RPMI7951 (cell line): ENCODE results near the gene SGF29. TPM values are rescaled to one million over a fixed set of nuclear protein-coding genes. Genes with fewer than 3 reads are reported as not detected.
A peak's percentile ranks its signal among the peaks of the same experiment; 100 is the strongest.
"Not testable (repeated sequence)": the region's sequence is repeated elsewhere in the genome, so short reads cannot be mapped to it uniquely, and the experiment has no call there.

ENCODE experiments used
- DNase-seq: peaks from one replicate; pipeline ENCODE4 v3.0.0-alpha.2; 2012; ENCODE audit warnings: low read depth
- total RNA-seq: library from RNA; depleted of rRNA; stranded (reverse); fragments of >200 nt; shearing (Covaris generic); gene quantifications from 2 replicates; pipeline ENCODE4 v1.2.3, GENCODE V29; 2014; rRNA removed

SGF29 gene
- total RNA-seq = 11.9 and 12.1 TPM in 2 replicates

- peak; percentile 88 for DNase-seq
Observed at GRCh38 chr16:28553776-28554633, at the start of gene SGF29. SGF29 (plus strand) TSS chr16:28553920; CDS start chr16:28581070, 27,150 bp downstream.

GRCh38 chr16:28504707-28505404 is 48.9 kb upstream of the SGF29 start:
- no peak for DNase-seq

GRCh38 chr16:28505489-28506137 is 48.1 kb upstream of the SGF29 start:
- no peak for DNase-seq

DNA sequence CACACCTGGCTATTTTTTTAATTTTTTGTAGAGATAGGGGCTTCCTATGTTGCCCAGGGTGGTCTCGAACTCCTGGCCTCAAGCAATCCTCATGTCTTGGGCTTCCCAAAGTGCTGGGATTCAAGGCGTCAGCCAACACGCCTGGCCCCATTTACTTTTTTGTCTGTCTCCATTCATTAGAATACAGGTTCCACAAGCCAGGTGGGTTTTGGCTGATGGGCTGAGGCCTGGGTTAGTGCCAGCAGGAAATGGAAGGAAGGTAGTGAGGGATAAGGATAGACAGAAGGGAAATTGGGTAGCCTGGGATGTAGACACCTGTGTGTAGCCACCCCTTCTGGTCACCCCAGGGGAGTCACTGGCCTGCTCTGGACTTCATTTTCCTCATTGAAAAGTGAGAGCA is 42.7 kb upstream of the SGF29 start:
- no peak for DNase-seq

- DNase-seq = no peak
Observed at GRCh38 chr16:28511801-28512789, 41.6 kb upstream of the SGF29 start.

GRCh38 chr16:28513484-28514181 is 40.1 kb upstream of the SGF29 start:
- no peak for DNase-seq

DNA sequence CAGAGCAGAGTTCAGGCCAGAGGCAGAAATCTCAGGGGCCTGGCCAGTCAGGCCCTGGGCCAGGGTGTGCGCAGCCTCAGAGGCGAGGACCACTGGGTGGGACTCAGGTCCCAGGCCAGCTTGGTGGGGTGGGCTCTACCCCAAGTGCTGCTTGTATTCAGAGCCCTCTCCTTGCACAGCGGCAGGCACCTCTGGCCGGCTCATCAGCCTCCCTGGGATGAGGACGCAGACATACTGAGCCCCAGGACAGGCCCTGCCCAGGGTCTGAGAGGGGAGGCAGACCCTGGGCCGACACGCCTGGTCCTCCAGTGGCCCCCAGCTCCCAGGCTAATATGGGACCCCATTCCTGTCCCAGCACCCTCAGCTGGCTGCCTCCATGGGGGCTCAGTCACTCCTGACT is 39.5 kb upstream of the SGF29 start:
- no peak for DNase-seq

DNA sequence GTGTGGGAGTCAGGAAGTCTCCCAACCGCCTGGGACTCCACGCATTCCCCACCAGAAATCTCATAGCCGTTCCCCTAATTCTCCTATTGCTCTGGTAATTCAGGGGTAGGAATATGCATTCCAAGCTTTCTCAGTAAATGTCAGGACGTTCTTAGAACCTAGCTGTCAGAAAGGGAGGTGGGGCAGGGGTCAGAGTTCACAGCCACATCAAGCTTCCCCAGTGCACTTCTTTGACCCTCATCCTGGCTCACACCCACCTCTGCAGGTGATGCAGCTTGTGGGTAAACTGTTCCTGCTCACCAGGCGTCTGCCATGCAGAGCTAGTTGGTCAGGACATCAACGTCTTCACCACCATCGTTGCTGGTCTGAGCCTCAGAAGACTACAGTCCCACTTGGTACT is 33.0 kb upstream of the SGF29 start:
- no peak for DNase-seq

DNA sequence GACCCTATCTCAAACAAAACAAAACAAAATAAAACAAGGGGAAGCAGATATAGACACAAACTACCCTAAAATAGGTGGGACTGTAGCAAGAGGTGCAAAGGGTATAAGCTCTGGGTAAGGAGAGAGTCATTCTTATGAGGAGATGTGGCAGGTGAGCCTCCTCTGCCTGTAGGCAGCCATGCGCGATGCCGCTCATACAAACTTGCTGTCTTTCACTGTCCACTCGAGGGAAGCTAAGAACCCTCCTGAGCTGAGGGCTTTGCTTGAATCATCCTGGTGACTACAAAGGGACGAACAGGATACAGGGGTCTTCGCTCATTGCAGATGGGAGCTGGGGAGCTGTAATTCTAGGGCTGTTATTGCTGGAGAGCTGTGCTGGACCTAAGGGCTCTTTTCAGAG is 32.3 kb upstream of the SGF29 start:
- DNase-seq = no peak

- DNase-seq = no peak
Observed at GRCh38 chr16:28522792-28523191, 30.9 kb upstream of the SGF29 start.

DNA sequence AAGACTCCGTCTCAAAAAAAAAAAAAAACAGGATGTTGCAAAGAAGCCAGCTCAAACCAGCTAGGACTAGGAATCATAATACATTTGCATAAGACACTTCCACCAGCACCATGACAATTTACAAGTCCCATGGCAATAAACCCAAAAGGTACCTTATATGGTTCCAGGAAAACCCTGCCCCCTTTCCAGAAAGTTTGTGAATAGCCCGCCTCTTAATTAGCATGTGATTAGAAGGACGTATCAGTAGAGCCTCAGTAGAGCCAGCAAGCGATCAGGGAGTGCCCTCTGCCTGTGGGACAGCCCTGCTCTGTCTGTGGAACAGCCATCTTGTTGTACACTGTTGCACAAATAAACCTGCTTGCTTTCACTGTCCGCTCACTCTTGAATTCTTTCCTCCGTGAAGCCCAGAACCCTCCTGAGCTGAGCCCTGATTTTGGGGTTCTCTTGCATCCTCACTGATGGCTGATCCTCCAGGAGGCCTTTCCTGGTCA is 29.0 kb upstream of the SGF29 start:
- no peak for DNase-seq

DNA sequence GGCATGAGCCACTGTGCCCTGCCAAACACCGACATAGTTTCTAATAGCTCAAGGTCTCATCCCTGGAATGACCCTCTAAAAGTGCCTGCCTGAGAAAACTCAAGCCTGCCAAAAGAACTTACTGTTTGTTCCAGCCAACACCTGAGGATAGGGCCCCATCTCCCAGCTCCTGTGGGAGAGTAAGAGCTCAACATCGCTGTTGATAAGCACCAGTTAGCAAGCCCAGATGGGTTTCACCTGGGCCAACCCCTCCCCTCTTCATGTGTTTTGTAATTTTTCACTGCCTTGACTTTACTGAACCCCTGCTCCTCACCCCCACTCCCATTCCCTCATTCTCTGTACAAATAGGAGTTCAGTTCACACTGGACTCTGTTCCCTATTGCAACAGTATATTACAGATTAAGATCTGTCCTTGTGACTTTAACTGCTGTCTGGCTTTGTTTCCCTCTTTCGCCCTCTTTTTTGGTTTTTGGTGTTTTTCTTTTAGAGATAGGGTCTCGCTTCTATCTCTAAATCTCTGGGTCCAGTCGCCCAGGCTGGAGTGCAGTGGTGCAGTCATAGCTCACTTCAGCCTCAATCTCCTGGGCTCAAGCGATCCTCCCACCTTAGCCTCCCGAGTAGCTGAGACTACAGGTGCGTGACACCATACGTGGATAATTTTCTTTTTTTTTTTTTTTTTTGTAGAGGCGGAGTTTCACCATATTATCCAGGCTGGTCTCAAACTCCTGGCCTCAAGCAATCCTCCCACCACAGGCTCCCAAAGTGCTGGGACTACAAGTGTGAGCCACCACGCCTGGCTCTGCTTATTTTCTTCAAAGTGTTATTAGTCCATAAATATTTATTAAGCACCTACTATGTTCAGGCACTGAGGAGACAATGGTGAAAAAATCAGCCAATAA is 27.3 kb upstream of the SGF29 start:
- DNase-seq = no peak

- DNase-seq = not testable (repeated sequence)
Observed at GRCh38 chr16:28527100-28527785, 26.5 kb upstream of the SGF29 start.

DNA sequence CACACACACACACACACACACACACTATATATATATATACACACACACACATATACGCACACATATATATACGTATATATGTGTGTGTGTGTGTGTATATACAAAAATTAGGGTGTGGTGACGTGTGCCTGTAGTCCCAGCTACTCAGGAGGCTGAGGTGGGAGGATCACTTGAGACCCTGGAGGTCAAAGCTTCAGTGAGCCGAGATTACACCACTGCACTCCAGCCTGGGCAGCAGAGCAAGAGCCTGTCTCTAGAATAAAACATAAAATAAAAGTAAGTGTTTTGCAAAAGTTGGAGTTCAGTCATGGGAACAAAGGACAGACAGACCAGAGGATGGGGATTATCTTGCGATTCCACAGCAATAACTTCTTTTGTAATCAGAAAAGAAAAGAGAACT is 25.7 kb upstream of the SGF29 start:
- DNase-seq = no peak

GRCh38 chr16:28528463-28528867 is 25.3 kb upstream of the SGF29 start:
- DNase-seq = no peak

- DNase-seq = no peak
Observed at GRCh38 chr16:28529124-28529523, 24.6 kb upstream of the SGF29 start.

GRCh38 chr16:28531777-28532744 is 21.7 kb upstream of the SGF29 start:
- no peak for DNase-seq
